OCI-LY1 (cell line): Measurements from ENCODE around the gene DSC3.

Source experiments
- H2AFZ ChIP-seq: fragments of 200-600 bp; sonication (generic), shearing (Covaris generic); 2 replicates; pipeline ENCODE4 v1.6.0; 2014; ENCODE audit warnings: antibody characterized with exemption, mild to moderate bottlenecking, low read length
- H3F3A ChIP-seq: fragments of 200-600 bp; sonication (generic), shearing (Covaris generic); 2 replicates; pipeline ENCODE4 v1.6.0; 2014; ENCODE audit warnings: mild to moderate bottlenecking, antibody characterized with exemption, low read length, moderate library complexity; ENCODE audit not compliant: insufficient read depth
- H3K27ac ChIP-seq: fragments of 200-600 bp; sonication (generic); 2 replicates; pipeline ENCODE4 v1.5.1; 2014; ENCODE audit warnings: low read length, mixed run types, mild to moderate bottlenecking, low read depth; ENCODE audit not compliant: poor library complexity, severe bottlenecking
- H3K27me3 ChIP-seq: fragments of 200-600 bp; sonication (generic); 2 replicates; pipeline ENCODE4 v1.6.0; 2014; ENCODE audit warnings: antibody characterized with exemption, mild to moderate bottlenecking, low read length, moderate library complexity; ENCODE audit not compliant: insufficient read depth
- H3K36me3 ChIP-seq: fragments of 200-600 bp; sonication (generic); 2 replicates; pipeline ENCODE4 v1.6.1; 2014; ENCODE audit warnings: mild to moderate bottlenecking, antibody characterized with exemption, low read length, moderate library complexity, mixed read lengths; ENCODE audit not compliant: insufficient read depth
- H3K4me1 ChIP-seq: fragments of 200-600 bp; sonication (generic); 2 replicates; pipeline ENCODE4 v1.5.1; 2014; ENCODE audit warnings: mild to moderate bottlenecking, low read length, moderate library complexity; ENCODE audit not compliant: insufficient read depth, severe bottlenecking
- H3K4me2 ChIP-seq: fragments of 200-600 bp; sonication (generic), shearing (Covaris generic); 2 replicates; pipeline ENCODE4 v1.6.1; 2014; ENCODE audit warnings: low read length
- H3K4me3 ChIP-seq: fragments of 200-600 bp; sonication (generic); 2 replicates; pipeline ENCODE4 v1.5.1; 2014; ENCODE audit warnings: low read length, low read depth, mild to moderate bottlenecking, mixed read lengths; ENCODE audit not compliant: poor library complexity, severe bottlenecking
- H3K79me2 ChIP-seq: fragments of 200-600 bp; shearing (Covaris generic); 2 replicates; pipeline ENCODE4 v1.6.1; 2016; ENCODE audit warnings: mixed run types, low read length, mixed read lengths; ENCODE audit not compliant: insufficient read depth
- H3K9ac ChIP-seq: fragments of 200-600 bp; sonication (generic), shearing (Covaris generic); 2 replicates; pipeline ENCODE4 v1.6.1; 2014; ENCODE audit warnings: mild to moderate bottlenecking, low read length, mixed read lengths
- H3K9me2 ChIP-seq: fragments of 200-600 bp; sonication (generic), shearing (Covaris generic); 2 replicates; pipeline ENCODE4 v1.6.1; 2014; ENCODE audit warnings: low read depth, mild to moderate bottlenecking, low read length, mixed read lengths
- H3K9me3 ChIP-seq: fragments of 200-600 bp; shearing (Covaris generic); 2 replicates; pipeline ENCODE4 v1.6.1; 2014; ENCODE audit warnings: low read length, mixed read lengths
- H4K20me1 ChIP-seq: fragments of 200-600 bp; sonication (generic), shearing (Covaris generic); 2 replicates; pipeline ENCODE4 v1.6.0; 2016; ENCODE audit warnings: mild to moderate bottlenecking, low read length; ENCODE audit not compliant: insufficient read depth
- EZH2 ChIP-seq: fragments of 200-600 bp; sonication (generic), shearing (Covaris generic); IDR thresholded peaks from 2 replicates; pipeline ENCODE4 v1.8.0; 2017; ENCODE audit warnings: borderline replicate concordance, mixed run types, mild to moderate bottlenecking, antibody characterized with exemption, low read length, moderate library complexity, mixed read lengths
- TF ChIP-seq, protein P1 (sequence below): fragments of 200-600 bp; sonication (generic), shearing (Covaris generic); IDR thresholded peaks from 2 replicates; pipeline ENCODE4 v1.5.1; 2017; ENCODE audit warnings: mild to moderate bottlenecking, antibody characterized with exemption, low read length, moderate library complexity, mixed read lengths

The DSC3 gene

DNA sequence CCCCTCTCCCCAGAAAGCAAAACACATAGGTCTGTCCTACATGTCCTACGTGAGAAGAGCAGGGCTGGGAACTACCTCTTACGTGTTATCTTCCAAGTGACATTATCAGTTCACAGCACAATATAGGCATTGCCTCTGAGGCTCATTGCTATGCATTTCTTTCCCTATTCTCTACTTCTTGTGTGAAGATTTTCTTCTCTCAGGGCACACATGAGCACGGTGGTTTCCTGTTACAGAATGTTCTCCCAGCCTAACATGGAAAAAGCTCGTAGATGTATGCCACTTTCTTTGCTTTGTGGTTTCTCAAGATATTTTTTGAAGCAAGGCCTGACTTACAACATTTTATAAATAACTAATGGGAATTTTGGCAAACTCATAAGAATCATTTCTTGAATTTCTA lies 19.4 kb upstream of the DSC3 start:
- Histone ChIP-seq H3K9ac (no peak overlapping the region), H4K20me1 (no peaks in the 10 kb centered on the region), H3K4me3 (no peak overlapping the region), H3K36me3 (no peaks in the 10 kb centered on the region), H3K4me1 (no peaks in the 10 kb centered on the region), H2AFZ (no peak overlapping the region), H3F3A (no peaks in the 10 kb centered on the region), H3K27me3 (no peaks in the 10 kb centered on the region; the same call in 1 of the 2 replicates), H3K27ac (no peak overlapping the region), H3K4me2 (no peak overlapping the region), H3K9me2 (no peaks in the 10 kb centered on the region), H3K9me3 (no peaks in the 10 kb centered on the region), H3K79me2 (no peaks in the 10 kb centered on the region)
- TF ChIP-seq, protein P1, sequence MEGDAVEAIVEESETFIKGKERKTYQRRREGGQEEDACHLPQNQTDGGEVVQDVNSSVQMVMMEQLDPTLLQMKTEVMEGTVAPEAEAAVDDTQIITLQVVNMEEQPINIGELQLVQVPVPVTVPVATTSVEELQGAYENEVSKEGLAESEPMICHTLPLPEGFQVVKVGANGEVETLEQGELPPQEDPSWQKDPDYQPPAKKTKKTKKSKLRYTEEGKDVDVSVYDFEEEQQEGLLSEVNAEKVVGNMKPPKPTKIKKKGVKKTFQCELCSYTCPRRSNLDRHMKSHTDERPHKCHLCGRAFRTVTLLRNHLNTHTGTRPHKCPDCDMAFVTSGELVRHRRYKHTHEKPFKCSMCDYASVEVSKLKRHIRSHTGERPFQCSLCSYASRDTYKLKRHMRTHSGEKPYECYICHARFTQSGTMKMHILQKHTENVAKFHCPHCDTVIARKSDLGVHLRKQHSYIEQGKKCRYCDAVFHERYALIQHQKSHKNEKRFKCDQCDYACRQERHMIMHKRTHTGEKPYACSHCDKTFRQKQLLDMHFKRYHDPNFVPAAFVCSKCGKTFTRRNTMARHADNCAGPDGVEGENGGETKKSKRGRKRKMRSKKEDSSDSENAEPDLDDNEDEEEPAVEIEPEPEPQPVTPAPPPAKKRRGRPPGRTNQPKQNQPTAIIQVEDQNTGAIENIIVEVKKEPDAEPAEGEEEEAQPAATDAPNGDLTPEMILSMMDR, result no peak

DNA sequence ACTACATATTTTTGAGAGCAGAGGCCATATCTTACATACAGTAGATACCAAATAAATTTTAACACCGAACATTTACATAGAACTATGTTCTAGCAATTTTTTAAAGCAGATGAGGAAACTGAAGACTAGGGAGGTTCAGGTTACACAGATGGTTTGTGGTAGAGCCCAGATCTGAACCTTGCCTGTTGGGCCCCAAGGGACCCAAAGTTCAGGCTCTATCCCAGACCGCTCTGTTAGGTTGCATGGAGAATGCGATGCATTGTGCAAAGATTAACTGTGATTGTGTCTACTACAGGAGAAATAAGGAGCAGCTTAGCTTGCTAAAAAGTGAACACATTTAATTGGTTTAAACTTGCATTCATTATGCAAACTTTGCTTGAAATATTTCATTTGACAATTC lies 16.4 kb upstream of the DSC3 start:
- Histone ChIP-seq H2AFZ (no peak overlapping the region), H3K79me2 (no peaks in the 10 kb centered on the region), H3K4me1 (no peaks in the 10 kb centered on the region), H3K4me3 (no peak overlapping the region), H3F3A (no peaks in the 10 kb centered on the region), H4K20me1 (no peaks in the 10 kb centered on the region), H3K9me2 (no peaks in the 10 kb centered on the region), H3K4me2 (no peak overlapping the region), H3K9ac (no peak overlapping the region), H3K27me3 (no peaks in the 10 kb centered on the region; the same call in 1 of the 2 replicates), H3K27ac (no peak overlapping the region), H3K36me3 (no peaks in the 10 kb centered on the region), H3K9me3 (no peaks in the 10 kb centered on the region)
- no peak for TF ChIP-seq EZH2
- TF ChIP-seq, protein P1, result no peak

DNA sequence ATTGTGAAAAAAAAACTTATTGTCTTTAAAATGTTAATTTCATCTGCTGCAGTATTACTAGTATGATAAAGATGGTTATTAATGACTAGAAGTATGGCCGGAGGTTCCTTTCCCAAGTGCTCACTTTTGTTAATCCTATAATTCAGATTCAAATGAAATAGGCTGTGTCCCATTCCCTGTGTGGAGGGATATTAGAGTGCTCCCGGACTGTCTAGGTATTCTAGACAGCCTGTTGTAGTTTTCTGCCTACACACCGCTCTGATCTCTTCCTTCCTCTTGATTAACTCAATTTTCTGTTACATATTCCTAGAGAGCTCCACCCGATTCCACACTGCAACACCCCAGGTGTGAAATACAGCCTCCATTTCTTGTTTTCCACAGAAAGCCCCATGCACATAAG lies 15.4 kb upstream of the DSC3 start:
- no peak overlapping the region for H3K27ac ChIP-seq
- H3K9me2 ChIP-seq, result no peaks in the 10 kb centered on the region
- no peaks in the 10 kb centered on the region for H3F3A ChIP-seq
- no peaks in the 10 kb centered on the region; the same call in 1 of the 2 replicates for H3K27me3 ChIP-seq
- no peaks in the 10 kb centered on the region for H3K9me3 ChIP-seq
- TF ChIP-seq, protein P1, result no peak
- TF ChIP-seq EZH2, result no peak
- no peak overlapping the region for H2AFZ ChIP-seq
- H3K9ac ChIP-seq, result no peak overlapping the region
- no peaks in the 10 kb centered on the region for H3K4me1 ChIP-seq
- H4K20me1 ChIP-seq, result no peaks in the 10 kb centered on the region
- no peaks in the 10 kb centered on the region for H3K79me2 ChIP-seq
- no peaks in the 10 kb centered on the region for H3K36me3 ChIP-seq
- H3K4me3 ChIP-seq, result no peak overlapping the region
- H3K4me2 ChIP-seq, result no peak overlapping the region
